Keratinocyte (primary cell): ENCODE data around the gene ZEB1.
"Not testable (repeated sequence)": the region's sequence is repeated elsewhere in the genome, so short reads cannot be mapped to it uniquely, and the experiment has no call there.

ENCODE experiments used
- CTCF ChIP-seq, 3 experiments: IDR thresholded peaks in 1 of 3; conservative IDR thresholded peaks in 1 of 3; optimal IDR thresholded peaks in 1 of 3; 2 replicates in 2 of 3; 3 replicates in 1 of 3; pipeline versions ENCODE3 to v1.5.1; 2011; ENCODE audit warnings: low read length in 3 of 3, mild to moderate bottlenecking in 3 of 3, moderate library complexity in 2 of 3, control low read depth in 1 of 3, inconsistent platforms in 1 of 3; ENCODE audit not compliant: insufficient read depth in 2 of 3; ENCODE audit errors: extremely low read depth in 1 of 3
- EZH2 ChIP-seq: IDR thresholded peaks from one replicate; pipeline ENCODE4 v1.6.1; 2012; ENCODE audit warnings: inconsistent platforms, mild to moderate bottlenecking, low read length, moderate library complexity

DNA sequence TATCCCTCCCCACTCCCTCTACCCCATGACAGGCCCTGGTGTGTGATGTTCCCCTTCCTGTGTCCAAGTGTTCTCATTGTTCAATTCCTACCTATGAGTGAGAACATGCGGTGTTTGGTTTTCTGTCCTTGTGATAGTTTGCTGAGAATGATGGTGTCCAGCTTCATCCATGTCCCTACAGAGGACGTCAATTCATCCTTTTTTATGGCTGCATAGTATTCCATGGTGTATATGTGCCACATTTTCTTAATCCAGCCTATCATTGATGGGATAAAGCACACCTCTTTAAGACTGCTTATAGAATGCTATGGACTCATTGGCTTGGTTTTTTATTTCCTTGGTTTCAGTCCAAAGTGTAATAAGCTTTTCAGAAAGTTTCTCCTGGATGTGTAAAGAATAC, 93.4 kb downstream of the ZEB1 start:
- TF ChIP-seq CTCF (optimal IDR thresholded peaks at IDR 0.05 in 1 of 3, IDR thresholded peaks at IDR 0.05 in 1 of 3, conservative IDR thresholded peaks at IDR 0.05 in 1 of 3; ENCODE audit: extremely low read depth in 1 of 3, insufficient read depth in 2 of 3, low read length in 3 of 3); EZH2: not testable (repeated sequence)
